Mesendoderm (in vitro differentiated cells): ENCODE data around the gene EXOSC5.

ENCODE experiments used
- DNase-seq: peaks from one replicate; pipeline ENCODE4 v3.0.0; 2013
- H2AK5ac ChIP-seq: 2 replicates; pipeline ENCODE4 v1.6.1; 2013; ENCODE audit warnings: low read length, inconsistent platforms
- H2BK120ac ChIP-seq: 2 replicates; pipeline ENCODE4 v1.6.1; 2013; ENCODE audit warnings: low read depth, mild to moderate bottlenecking, low read length, moderate library complexity, mixed read lengths
- H2BK15ac ChIP-seq: replicated peaks from 2 replicates; pipeline ENCODE4 v1.6.1; 2013; ENCODE audit warnings: low read depth, mild to moderate bottlenecking, moderate library complexity
- H2BK5ac ChIP-seq: 2 replicates; pipeline ENCODE4 v1.6.1; 2013; ENCODE audit warnings: low read length, inconsistent platforms
- H3K18ac ChIP-seq: 2 replicates; pipeline ENCODE4 v1.6.1; 2013; ENCODE audit warnings: mild to moderate bottlenecking, low read length, mixed read lengths
- H3K23ac ChIP-seq: one replicate; pipeline ENCODE4 v1.6.1; 2013; ENCODE audit warnings: low read length
- H3K27ac ChIP-seq: 2 replicates; pipeline ENCODE4 v1.5.1; 2013; ENCODE audit warnings: low read depth, mild to moderate bottlenecking, inconsistent platforms, low read length, moderate library complexity
- H3K27me3 ChIP-seq: 2 replicates; pipeline ENCODE4 v1.6.1; 2013; ENCODE audit warnings: low read length, control low read depth, mild to moderate bottlenecking, inconsistent platforms; ENCODE audit not compliant: insufficient read depth, poor library complexity
- H3K36me3 ChIP-seq: 2 replicates; pipeline ENCODE4 v1.6.1; 2013; ENCODE audit warnings: low read length, inconsistent platforms; ENCODE audit not compliant: control insufficient read depth, insufficient read depth
- H3K4ac ChIP-seq: one replicate; pipeline ENCODE4 v1.6.1; 2013; ENCODE audit warnings: low read depth, mild to moderate bottlenecking, low read length, moderate library complexity
- H3K4me1 ChIP-seq: 2 replicates; pipeline ENCODE4 v1.6.1; 2013; ENCODE audit warnings: low read depth, low read length, inconsistent platforms; ENCODE audit not compliant: control insufficient read depth
- H3K4me2 ChIP-seq: 2 replicates; pipeline ENCODE4 v1.6.1; 2013; ENCODE audit warnings: low read length
- H3K4me3 ChIP-seq: 2 replicates; pipeline ENCODE4 v1.5.1; 2013; ENCODE audit warnings: mild to moderate bottlenecking, low read length
- H3K56ac ChIP-seq: one replicate; pipeline ENCODE4 v1.6.1; 2013; ENCODE audit warnings: low read length
- H3K79me1 ChIP-seq: 2 replicates; pipeline ENCODE4 v1.6.1; 2013; ENCODE audit warnings: low read length, inconsistent platforms
- H3K79me2 ChIP-seq: 2 replicates; pipeline ENCODE4 v1.6.1; 2013; ENCODE audit warnings: mild to moderate bottlenecking, low read length; ENCODE audit not compliant: control insufficient read depth, insufficient read depth
- H3K9ac ChIP-seq: 2 replicates; pipeline ENCODE4 v1.6.1; 2013; ENCODE audit warnings: low read length, inconsistent platforms
- H4K5ac ChIP-seq: one replicate; pipeline ENCODE4 v1.6.1; 2013; ENCODE audit warnings: low read length
- H4K8ac ChIP-seq: one replicate; pipeline ENCODE4 v1.6.1; 2013; ENCODE audit warnings: low read depth, mild to moderate bottlenecking, control low read depth, low read length, moderate library complexity
- WGBS: extraction: QIAGEN DNeasy Blood & Tissue Kit; methylation state at CpG from one replicate; pipeline ENCODE4 v1.1.7; 2013; ENCODE audit warnings: low lambda C conversion rate, missing lambda C conversion rate; ENCODE audit not compliant: insufficient coverage; ENCODE audit errors: extremely low coverage; 5-methylcytosine and 5-hydroxymethylcytosine counted together

The EXOSC5 gene

GRCh38 chr19:41420101-41420880, 23.1 kb upstream of the EXOSC5 start:
- no peaks in the 10 kb centered on the region for H3K36me3 ChIP-seq
- no peak for DNase-seq

GRCh38 chr19:41416194-41416674, 19.1 kb upstream of the EXOSC5 start:
- Histone ChIP-seq H3K27me3 (no peaks in the 10 kb centered on the region), H3K56ac (no peak overlapping the region), H3K4me3 (no peak overlapping the region), H3K23ac (no peak overlapping the region), H2BK5ac (no peak overlapping the region), H4K5ac (no peak overlapping the region), H4K8ac (no peak overlapping the region), H3K4me1 (no peaks in the 10 kb centered on the region), H2BK120ac (no peak overlapping the region), H3K79me2 (no peaks in the 10 kb centered on the region), H3K4ac (no peak overlapping the region), H2AK5ac (no peak overlapping the region), H3K36me3 (no peaks in the 10 kb centered on the region), H2BK15ac (no peak overlapping the region), H3K27ac (no peak overlapping the region), H3K79me1 (no peaks in the 10 kb centered on the region), H3K4me2 (no peak overlapping the region), H3K18ac (no peak overlapping the region), H3K9ac (no peak overlapping the region)
- no peak for DNase-seq
- WGBS = no CpG with 5 or more reads among the region's 12 CpGs

More at GRCh38 chr19:41420101-41420880, 23.1 kb upstream of the EXOSC5 start:
- Histone ChIP-seq H3K9ac (no peak overlapping the region), H4K8ac (no peak overlapping the region), H3K23ac (no peak overlapping the region), H3K4me3 (no peak overlapping the region), H4K5ac (no peak overlapping the region), H2BK5ac (no peak overlapping the region), H3K27ac (no peak overlapping the region), H3K56ac (no peak overlapping the region), H2BK120ac (no peak overlapping the region), H3K4me1 (no peaks in the 10 kb centered on the region), H2BK15ac (no peak overlapping the region), H3K27me3 (no peaks in the 10 kb centered on the region), H3K18ac (no peak overlapping the region), H3K79me2 (no peaks in the 10 kb centered on the region), H3K4me2 (no peak overlapping the region), H3K79me1 (no peaks in the 10 kb centered on the region), H3K4ac (no peak overlapping the region), H2AK5ac (no peak overlapping the region)
- no CpG with 5 or more reads among the region's 8 CpGs for WGBS

- Histone ChIP-seq H2AK5ac (no peak overlapping the region), H3K4me2 (no peak overlapping the region), H3K27me3 (no peaks in the 10 kb centered on the region), H3K56ac (no peak overlapping the region), H3K23ac (no peak overlapping the region), H2BK120ac (no peak overlapping the region), H3K4ac (no peak overlapping the region), H4K8ac (no peak overlapping the region), H4K5ac (no peak overlapping the region), H3K4me1 (no peaks in the 10 kb centered on the region), H2BK15ac (no peak overlapping the region), H3K18ac (no peak overlapping the region), H3K9ac (no peak overlapping the region), H3K4me3 (no peak overlapping the region), H3K27ac (no peak overlapping the region), H3K79me2 (no peaks in the 10 kb centered on the region), H3K36me3 (no peaks in the 10 kb centered on the region), H3K79me1 (no peaks in the 10 kb centered on the region), H2BK5ac (no peak overlapping the region)
- no CpG with 5 or more reads among the region's 9 CpGs for WGBS
- no peak for DNase-seq
Measured at GRCh38 chr19:41415154-41415571, 18.0 kb upstream of the EXOSC5 start.

- Histone ChIP-seq H3K27ac (no peak overlapping the region), H3K36me3 (no peaks in the 10 kb centered on the region), H3K79me2 (no peaks in the 10 kb centered on the region), H2BK120ac (no peak overlapping the region), H3K4me1 (no peaks in the 10 kb centered on the region), H2BK5ac (no peak overlapping the region), H3K27me3 (no peaks in the 10 kb centered on the region), H3K9ac (no peak overlapping the region), H2BK15ac (no peak overlapping the region), H3K56ac (no peak overlapping the region), H4K8ac (no peak overlapping the region), H3K23ac (no peak overlapping the region), H2AK5ac (no peak overlapping the region), H3K4ac (no peak overlapping the region), H3K18ac (no peak overlapping the region), H3K79me1 (no peaks in the 10 kb centered on the region), H3K4me2 (no peak overlapping the region), H3K4me3 (no peak overlapping the region), H4K5ac (no peak overlapping the region)
- WGBS = no CpG with 5 or more reads among the region's 9 CpGs
- no peak for DNase-seq
Measured at GRCh38 chr19:41414461-41414860, 17.3 kb upstream of the EXOSC5 start.

- Histone ChIP-seq H3K56ac (no peak overlapping the region), H3K23ac (no peak overlapping the region), H2BK15ac (no peak overlapping the region), H3K9ac (no peak overlapping the region), H3K18ac (no peak overlapping the region), H3K79me1 (no peaks in the 10 kb centered on the region), H3K4ac (no peak overlapping the region), H3K4me2 (no peak overlapping the region), H3K27me3 (no peaks in the 10 kb centered on the region), H2BK120ac (no peak overlapping the region), H2BK5ac (no peak overlapping the region), H3K4me3 (no peak overlapping the region), H4K5ac (no peak overlapping the region), H3K36me3 (no peaks in the 10 kb centered on the region), H4K8ac (no peak overlapping the region), H3K4me1 (no peaks in the 10 kb centered on the region), H3K79me2 (no peaks in the 10 kb centered on the region), H3K27ac (no peak overlapping the region), H2AK5ac (no peak overlapping the region)
- no CpG with 5 or more reads among the region's 10 CpGs for WGBS
- no peak for DNase-seq
Measured at GRCh38 chr19:41413947-41414346, 16.8 kb upstream of the EXOSC5 start.

- Histone ChIP-seq H3K4me1 (no peaks in the 10 kb centered on the region), H3K4me2 (no peak overlapping the region), H2BK120ac (no peak overlapping the region), H3K18ac (no peak overlapping the region), H4K5ac (no peak overlapping the region), H3K4ac (no peak overlapping the region), H4K8ac (no peak overlapping the region), H2BK5ac (no peak overlapping the region), H3K79me1 (no peaks in the 10 kb centered on the region), H3K27ac (no peak overlapping the region), H2BK15ac (no peak overlapping the region), H2AK5ac (no peak overlapping the region), H3K79me2 (no peaks in the 10 kb centered on the region), H3K36me3 (no peaks in the 10 kb centered on the region), H3K23ac (no peak overlapping the region), H3K9ac (no peak overlapping the region), H3K4me3 (no peak overlapping the region), H3K27me3 (no peaks in the 10 kb centered on the region), H3K56ac (no peak overlapping the region)
- no peak for DNase-seq
- WGBS = no CpG with 5 or more reads among the region's 5 CpGs
Measured at GRCh38 chr19:41412953-41413352, 15.8 kb upstream of the EXOSC5 start.
